Measurements from ENCODE around the gene GLP1R.

The GLP1R gene

GRCh38 chr6:39048481-39049399 is at the start of gene GLP1R:
Gene GLP1R, plus strand, starts transcription at chr6:39048781. Its CDS starts 60 bp downstream, at chr6:39048841.
- no peak for DNase-seq

GRCh38 chr6:39003072-39003471 is 45.5 kb upstream of the GLP1R start:
- DNase-seq = no peak

GRCh38 chr6:39003492-39003891 is 45.1 kb upstream of the GLP1R start:
- DNase-seq = no peak

GRCh38 chr6:39004801-39005200 is 43.8 kb upstream of the GLP1R start:
- DNase-seq = no peak

- DNase-seq = no peak
These were observed 42.8 kb upstream of the GLP1R start for GRCh38 chr6:39005774-39006173.

- no peak for DNase-seq
These were observed 41.0 kb upstream of the GLP1R start for GRCh38 chr6:39007575-39007974.

- no peak for DNase-seq
These were observed 39.8 kb upstream of the GLP1R start for GRCh38 chr6:39008737-39009136.

- no peak for DNase-seq
These were observed 39.1 kb upstream of the GLP1R start for GRCh38 chr6:39009476-39009875.

GRCh38 chr6:39016839-39017546 is 31.6 kb upstream of the GLP1R start:
- no peak for DNase-seq

- DNase-seq = no peak
These were observed 31.1 kb upstream of the GLP1R start for GRCh38 chr6:39017547-39017880.

GRCh38 chr6:39018103-39018502 is 30.5 kb upstream of the GLP1R start:
- DNase-seq = no peak

- no peak for DNase-seq
These were observed 28.4 kb upstream of the GLP1R start for GRCh38 chr6:39020136-39020535.

- DNase-seq = no peak
These were observed 27.5 kb upstream of the GLP1R start for GRCh38 chr6:39021041-39021440.

- DNase-seq = no peak
These were observed 26.8 kb upstream of the GLP1R start for GRCh38 chr6:39021779-39022178.

GRCh38 chr6:39026175-39026574 is 22.4 kb upstream of the GLP1R start:
- no peak for DNase-seq

GRCh38 chr6:39029156-39030011 is 19.2 kb upstream of the GLP1R start:
- DNase-seq = no peak

GRCh38 chr6:39035681-39036080 is 12.9 kb upstream of the GLP1R start:
- DNase-seq = no peak

GRCh38 chr6:39037082-39037508 is 11.5 kb upstream of the GLP1R start:
- no peak for DNase-seq

- DNase-seq = no peak
These were observed 10.9 kb upstream of the GLP1R start for GRCh38 chr6:39037707-39038106.

GRCh38 chr6:39040080-39040673 is 8.4 kb upstream of the GLP1R start:
- no peak for DNase-seq

GRCh38 chr6:39041072-39041471 is 7.5 kb upstream of the GLP1R start:
- DNase-seq = no peak

GRCh38 chr6:39043776-39044175 is 4.8 kb upstream of the GLP1R start:
- no peak for DNase-seq

GRCh38 chr6:39044181-39044580 is 4.4 kb upstream of the GLP1R start:
- no peak for DNase-seq

Data from midbrain (tissue), 1 donor.